DND-41 (cell line): ENCODE results near the gene GGCT.
"Not testable (repeated sequence)": the region's sequence is repeated elsewhere in the genome, so short reads cannot be mapped to it uniquely, and the experiment has no call there.

Experiments used
- ATAC-seq: fragments of 200-7000 bp; cut with Tn5 transposase; 3 replicates; pipeline ENCODE4 v1.9.1; 2021; ENCODE audit warnings: low read depth; ENCODE audit not compliant: insufficient read depth
- DNase-seq: peaks from one replicate; pipeline ENCODE4 v3.0.0-alpha.2; 2020
- H2AFZ ChIP-seq: 2 replicates; pipeline ENCODE4 v1.6.0; 2012; ENCODE audit warnings: low read depth, low read length
- H3K27ac ChIP-seq: 2 replicates; pipeline ENCODE4 v1.5.1; 2012; ENCODE audit warnings: low read length, inconsistent platforms
- H3K27me3 ChIP-seq: fragments of 200-600 bp; sonication (generic); 2 replicates; pipeline ENCODE4 v1.6.0; 2012; ENCODE audit warnings: low read length, mild to moderate bottlenecking, inconsistent platforms; ENCODE audit not compliant: insufficient read depth, poor library complexity
- H3K36me3 ChIP-seq: 2 replicates; pipeline ENCODE4 v1.5.1; 2012; ENCODE audit warnings: low read length, inconsistent platforms; ENCODE audit not compliant: insufficient read depth
- H3K4me1 ChIP-seq: 2 replicates; pipeline ENCODE4 v1.5.1; 2012; ENCODE audit warnings: mild to moderate bottlenecking, low read length; ENCODE audit not compliant: insufficient read depth
- H3K4me2 ChIP-seq: 2 replicates; pipeline ENCODE4 v1.6.0; 2012; ENCODE audit warnings: mild to moderate bottlenecking, moderate library complexity, low read length, inconsistent platforms; ENCODE audit not compliant: insufficient read depth
- H3K4me3 ChIP-seq, 2 experiments: fragments of 200-600 bp in 1 of 2; shearing (Covaris generic) in 1 of 2; 2 replicates each; pipeline ENCODE4 v1.5.1; 2012 to 2016; ENCODE audit warnings: inconsistent platforms in 2 of 2, low read length in 2 of 2, mild to moderate bottlenecking in 2 of 2, low read depth in 1 of 2, moderate library complexity in 1 of 2
- H3K79me2 ChIP-seq: 2 replicates; pipeline ENCODE4 v1.6.0; 2012; ENCODE audit warnings: low read length, inconsistent platforms; ENCODE audit not compliant: insufficient read depth
- H3K9ac ChIP-seq: 2 replicates; pipeline ENCODE4 v1.6.0; 2012; ENCODE audit warnings: low read depth, mild to moderate bottlenecking, inconsistent platforms, low read length, moderate library complexity
- H3K9me3 ChIP-seq: 2 replicates; pipeline ENCODE4 v1.5.1; 2012; ENCODE audit warnings: low read length, moderate library complexity, mild to moderate bottlenecking, inconsistent platforms; ENCODE audit not compliant: insufficient read depth, severe bottlenecking
- H4K20me1 ChIP-seq: 2 replicates; pipeline ENCODE4 v1.6.0; 2012; ENCODE audit warnings: low read length; ENCODE audit not compliant: insufficient read depth
- CTCF ChIP-seq: IDR thresholded peaks from 2 replicates; pipeline ENCODE4 v1.5.1; 2012; ENCODE audit warnings: borderline replicate concordance, low read length, moderate library complexity, mild to moderate bottlenecking; ENCODE audit not compliant: poor library complexity, severe bottlenecking; ENCODE audit errors: extremely low read depth
- EZH2 ChIP-seq: IDR thresholded peaks from 3 replicates; pipeline ENCODE4 v1.6.1; 2012; ENCODE audit warnings: borderline replicate concordance, low read depth, mild to moderate bottlenecking, moderate library complexity, low read length, inconsistent platforms; ENCODE audit not compliant: severe bottlenecking

Gene GGCT

GRCh38 chr7:30531286-30531685, 26.7 kb upstream of the GGCT start:
- Histone ChIP-seq H3K4me2 (no peak overlapping the region), H3K9me3 (no peaks in the 10 kb centered on the region), H3K4me3 (no peak overlapping the region), H3K4me1 (no peaks in the 10 kb centered on the region), H3K27ac (no peak overlapping the region), H4K20me1 (no peaks in the 10 kb centered on the region), H3K27me3 (no peaks in the 10 kb centered on the region), H3K79me2 (no peaks in the 10 kb centered on the region), H3K9ac (no peak overlapping the region), H3K36me3 (no peaks in the 10 kb centered on the region), H2AFZ (no peak overlapping the region)
- TF ChIP-seq EZH2 = no peak
- TF ChIP-seq CTCF = no peak
- ATAC-seq = no peak
- DNase-seq = no peak

- Histone ChIP-seq H3K79me2 (no peaks in the 10 kb centered on the region), H4K20me1 (no peaks in the 10 kb centered on the region), H3K9ac (no peak overlapping the region), H3K27ac (no peak overlapping the region), H3K4me2 (no peak overlapping the region), H3K4me1 (no peaks in the 10 kb centered on the region), H3K27me3 (no peaks in the 10 kb centered on the region), H3K9me3 (no peaks in the 10 kb centered on the region), H3K4me3 (no peak overlapping the region), H2AFZ (no peak overlapping the region), H3K36me3 (no peaks in the 10 kb centered on the region)
- no peak for TF ChIP-seq EZH2
- no peak for TF ChIP-seq CTCF
- ATAC-seq (no peak), DNase-seq (no peak)
Observed at GRCh38 chr7:30530373-30530772, 25.7 kb upstream of the GGCT start.

- no peaks in the 10 kb centered on the region for H3K36me3 ChIP-seq
- ATAC-seq = no peak
- H4K20me1 ChIP-seq = no peaks in the 10 kb centered on the region
- H3K4me3 ChIP-seq = no peak overlapping the region
- DNase-seq = no peak
- H3K4me2 ChIP-seq = no peak overlapping the region
- no peaks in the 10 kb centered on the region for H3K79me2 ChIP-seq
- H3K27ac ChIP-seq = no peak overlapping the region
- H3K4me1 ChIP-seq = no peaks in the 10 kb centered on the region
- H3K27me3 ChIP-seq = no peaks in the 10 kb centered on the region
- H2AFZ ChIP-seq = no peak overlapping the region
- H3K9me3 ChIP-seq = no peaks in the 10 kb centered on the region
- TF ChIP-seq EZH2 = no peak
- no peak for TF ChIP-seq CTCF
- H3K9ac ChIP-seq = no peak overlapping the region
Observed at GRCh38 chr7:30528779-30529178, 24.1 kb upstream of the GGCT start.

- not testable (repeated sequence) for H3K4me1 ChIP-seq, H3K27me3 ChIP-seq, H3K9me3 ChIP-seq, ATAC-seq, H3K36me3 ChIP-seq, H3K4me2 ChIP-seq, H3K9ac ChIP-seq, H3K79me2 ChIP-seq, H2AFZ ChIP-seq, H3K27ac ChIP-seq, DNase-seq, H4K20me1 ChIP-seq, H3K4me3 ChIP-seq
Observed at GRCh38 chr7:30527297-30527696, 22.7 kb upstream of the GGCT start.
